Measurements from ENCODE around the gene NPAS3.

DNA sequence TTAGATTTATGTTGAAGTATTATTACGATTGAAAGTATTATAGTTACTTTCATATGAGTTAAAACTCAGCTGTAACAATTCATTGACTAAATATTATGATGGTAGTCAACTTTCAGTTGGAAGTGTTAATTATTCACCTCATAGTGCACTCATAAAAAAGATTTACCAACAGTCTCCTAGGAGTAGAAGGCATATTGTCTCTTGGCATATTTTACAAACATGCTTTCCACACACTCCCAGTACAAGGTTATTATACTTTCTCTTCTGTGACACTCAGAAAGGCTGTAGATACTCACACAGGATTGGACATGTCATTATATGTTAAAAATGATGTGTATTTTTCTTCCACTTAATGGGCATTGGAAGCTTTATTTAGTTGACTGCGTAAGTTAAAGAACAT is 147.1 kb downstream of the NPAS3 start:
- no peak for TF ChIP-seq CTCF (IDR thresholded peaks at IDR 0.05; ENCODE audit: low read length)
- no peak for TF ChIP-seq EZH2phosphoT487 (IDR thresholded peaks at IDR 0.05; ENCODE audit: low read length)
- no peak for TF ChIP-seq EZH2 (optimal IDR thresholded peaks at IDR 0.05; ENCODE audit: low read depth, low read length)
